Stimulated activated CD4-positive, alpha-beta T cell treated with anti-CD3 and anti-CD28 coated beads, Interleukin-4, amount 100 ng/mL, for 24 hours (primary cell): ENCODE results near the gene RPL7A.

Experiments
- DNase-seq: peaks from one replicate; pipeline ENCODE4 v3.0.0-alpha.2; 2020

RPL7A gene

DNA sequence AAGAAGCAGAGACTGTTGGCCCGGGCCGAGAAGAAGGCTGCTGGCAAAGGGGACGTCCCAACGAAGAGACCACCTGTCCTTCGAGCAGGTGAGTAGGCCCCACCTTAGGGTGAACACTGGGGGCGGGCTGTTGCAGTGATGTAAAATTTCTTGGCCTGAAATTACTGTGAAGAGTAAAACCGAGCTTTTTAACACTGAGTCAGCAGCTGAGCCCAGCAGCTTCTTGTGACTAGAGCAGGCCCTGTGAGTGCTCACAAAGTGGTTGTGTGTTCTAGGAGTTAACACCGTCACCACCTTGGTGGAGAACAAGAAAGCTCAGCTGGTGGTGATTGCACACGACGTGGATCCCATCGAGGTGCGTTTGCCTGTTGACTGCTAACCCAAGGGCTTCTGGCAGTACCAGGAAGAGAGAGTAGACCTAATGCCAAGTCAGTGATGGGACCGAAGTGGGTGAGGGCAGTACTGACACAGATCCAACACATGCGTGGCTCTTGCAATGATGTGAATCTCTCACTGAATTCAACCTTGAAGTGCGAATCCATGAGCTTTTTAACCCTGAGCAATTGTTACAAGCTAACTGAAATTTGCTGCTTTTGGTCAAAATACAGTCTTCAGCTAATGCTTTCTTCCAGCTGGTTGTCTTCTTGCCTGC lies 2.1 kb downstream of the RPL7A start:
- DNase-seq, result no peak

DNA sequence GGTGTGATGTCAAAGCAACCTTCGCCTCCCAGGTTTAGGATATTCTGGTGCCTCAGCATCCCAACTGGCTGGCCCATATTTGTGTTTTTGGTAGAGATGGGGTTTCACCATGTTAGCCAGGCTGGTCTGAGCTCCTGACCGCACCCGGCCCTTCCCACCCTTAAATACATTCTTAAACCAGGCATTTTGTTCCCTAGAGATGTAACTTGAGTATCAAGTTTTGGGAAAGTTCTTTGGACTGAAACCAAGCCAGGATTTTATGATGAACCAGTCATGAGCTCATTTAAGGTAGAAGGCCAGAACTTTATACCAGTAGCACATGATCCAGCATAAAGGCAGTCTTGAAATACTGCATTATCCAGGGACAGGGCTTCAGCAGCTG lies 3.5 kb downstream of the RPL7A start:
- DNase-seq, result no peak

DNA sequence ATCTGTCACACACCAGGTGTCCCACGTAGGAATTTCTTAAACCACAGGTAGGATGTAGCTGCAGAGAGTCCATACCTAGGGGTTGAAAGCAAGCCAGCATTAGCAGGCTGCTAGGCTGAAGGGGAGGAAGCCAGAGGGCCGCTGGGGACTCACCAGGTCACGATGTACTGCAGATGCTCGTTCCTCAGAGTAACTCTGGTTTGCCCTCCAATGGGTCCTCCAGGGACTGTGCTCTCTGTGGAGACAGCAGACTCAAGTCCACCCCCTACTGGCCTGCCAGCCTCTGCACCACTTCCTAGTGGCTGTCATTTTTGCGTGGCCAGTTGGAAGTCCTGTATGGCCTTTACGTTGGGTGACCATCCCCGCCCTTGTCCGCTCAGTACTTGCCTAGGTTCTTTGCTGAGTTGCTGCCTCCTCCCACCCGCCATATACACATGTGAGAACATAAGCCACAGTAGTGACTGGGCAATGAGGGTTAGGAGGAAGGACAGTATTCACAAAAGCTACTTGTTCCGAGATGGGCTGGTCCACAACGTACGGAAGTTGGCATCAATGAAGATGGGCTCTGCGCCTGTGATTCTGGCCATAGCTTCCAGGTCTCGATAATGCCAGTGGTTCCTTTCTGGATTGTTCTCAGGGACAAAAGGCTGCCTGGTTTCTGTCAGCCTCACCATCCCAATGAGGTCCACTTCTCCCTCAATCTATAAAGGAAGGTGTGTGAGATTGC lies 4.1 kb downstream of the RPL7A start:
- DNase-seq, result peak; percentile 61

DNA sequence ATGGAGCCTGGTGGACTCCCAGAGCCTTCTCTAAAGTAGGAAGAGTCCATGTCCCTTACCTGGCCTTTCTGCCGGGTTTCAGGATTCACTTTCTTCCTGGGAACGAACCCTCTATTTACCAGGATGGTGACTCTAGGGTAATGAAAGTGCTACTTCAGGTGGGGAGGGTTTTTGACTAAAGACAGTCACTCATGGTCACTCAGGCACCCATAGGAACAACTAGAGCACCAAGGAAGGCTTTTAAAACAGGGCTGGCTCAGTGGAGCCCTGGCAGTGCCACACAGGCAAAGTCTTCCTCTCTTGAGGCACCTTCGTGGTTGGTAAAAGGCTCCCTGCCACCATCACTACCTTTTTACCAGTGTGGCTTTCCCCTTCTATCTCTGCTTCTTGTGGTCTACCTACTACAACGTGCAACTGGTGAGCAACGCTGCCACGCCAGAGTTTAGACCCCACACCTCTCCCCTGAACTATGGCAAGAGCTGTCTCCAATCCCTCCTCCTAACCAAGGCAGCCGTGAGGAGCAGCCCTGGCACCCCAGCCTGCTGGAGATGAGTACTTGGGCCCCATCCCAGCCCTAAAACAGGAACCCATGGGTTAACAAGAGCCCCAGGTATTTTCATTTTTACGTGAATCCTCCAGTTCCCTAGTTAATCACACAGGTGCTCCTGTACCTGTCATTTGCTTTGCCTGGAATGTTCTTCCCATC lies 4.8 kb downstream of the RPL7A start:
- no peak for DNase-seq

DNA sequence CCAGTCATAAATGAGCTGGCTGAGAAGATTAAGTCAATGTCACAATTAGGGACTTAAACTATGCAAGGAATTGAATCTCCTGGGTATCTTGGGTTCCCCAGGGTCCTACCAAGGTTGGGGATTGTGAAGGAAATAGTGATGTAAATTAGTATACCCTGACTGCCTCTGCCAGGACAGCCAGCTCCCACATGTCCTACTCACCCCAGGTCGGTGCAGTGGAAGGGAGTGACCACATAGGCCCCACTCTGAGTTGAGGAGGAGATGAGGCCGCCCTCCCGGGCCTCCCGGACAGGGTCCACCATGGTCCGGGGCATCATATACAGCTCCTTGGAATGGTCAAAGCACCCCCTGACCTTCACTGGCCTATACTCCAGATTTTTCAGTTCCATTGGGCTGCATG lies 5.5 kb downstream of the RPL7A start:
- DNase-seq, result no peak

DNA sequence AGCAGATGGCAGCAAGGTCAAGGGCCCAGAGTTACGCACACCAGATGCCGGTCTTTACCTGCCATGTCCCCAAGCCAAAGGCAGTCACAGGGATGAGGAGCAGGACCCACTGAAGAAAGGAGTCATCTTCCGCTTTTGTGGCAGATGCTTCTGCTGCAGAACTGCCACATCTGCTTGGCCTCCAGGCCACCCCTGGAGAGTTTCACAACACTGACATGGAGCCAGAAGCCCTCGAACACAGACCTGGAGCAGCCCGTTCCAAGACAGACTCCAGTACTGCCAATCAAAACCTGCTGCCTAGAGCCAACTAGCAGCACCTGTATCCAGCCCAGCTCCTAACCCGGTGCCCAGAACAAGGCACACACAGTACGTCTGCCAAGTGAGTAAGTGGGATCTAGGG lies 6.7 kb downstream of the RPL7A start:
- no peak for DNase-seq

DNA sequence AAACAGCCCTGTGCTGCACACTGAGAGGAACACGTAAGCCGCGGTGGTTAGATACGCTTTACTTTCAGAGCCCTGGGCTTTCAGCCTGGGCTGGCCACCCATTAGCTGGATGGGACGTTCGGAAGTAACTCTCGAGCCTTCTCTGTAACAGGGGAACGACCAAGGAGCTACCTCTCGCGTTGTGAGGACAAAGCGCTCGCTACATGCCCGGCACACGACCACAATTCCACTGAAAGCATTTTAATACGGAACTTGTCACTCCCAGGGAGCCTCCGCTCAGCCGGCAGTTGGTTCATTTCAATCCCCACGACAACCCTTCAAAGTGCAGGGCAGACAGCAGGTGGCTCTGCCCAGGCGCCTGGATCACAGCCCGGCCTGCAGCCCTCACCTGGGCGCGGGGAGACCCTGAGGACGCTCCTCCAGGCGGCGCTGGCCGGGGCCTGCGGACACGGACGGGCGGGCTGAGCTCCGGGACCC lies 7.9 kb downstream of the RPL7A start:
- peak; percentile 11 for DNase-seq

DNA sequence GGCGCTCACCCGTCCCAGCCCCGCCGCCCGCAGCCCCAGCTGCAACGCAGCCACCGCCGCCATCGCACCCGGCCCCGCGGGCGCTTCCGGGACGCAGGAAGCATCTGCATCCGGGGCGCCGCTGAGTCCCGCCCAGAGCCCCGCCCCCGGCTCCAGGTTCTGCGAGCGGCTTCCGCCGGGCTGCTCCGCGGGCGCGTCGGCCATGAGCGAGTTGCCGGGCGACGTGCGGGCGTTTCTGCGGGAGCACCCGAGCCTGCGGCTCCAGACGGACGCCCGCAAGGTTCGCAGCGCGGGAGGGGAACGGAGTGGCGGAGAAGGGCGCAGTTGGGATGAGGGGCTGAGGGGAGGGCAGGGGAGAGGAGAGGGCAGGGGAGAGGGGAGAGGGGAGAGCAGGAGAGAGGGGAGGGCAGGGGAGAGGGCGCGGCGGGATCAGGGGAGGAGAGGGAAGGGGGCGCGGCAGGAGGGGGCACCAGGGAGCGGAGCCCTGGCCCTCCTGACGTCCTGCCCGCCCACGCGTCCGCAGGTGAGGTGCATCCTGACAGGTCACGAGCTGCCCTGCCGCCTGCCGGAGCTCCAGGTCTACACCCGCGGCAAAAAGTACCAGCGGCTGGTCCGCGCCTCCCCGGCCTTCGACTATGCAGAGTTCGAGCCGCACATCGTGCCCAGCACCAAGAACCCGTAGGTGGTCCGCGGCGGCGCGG lies 8.5 kb downstream of the RPL7A start, which contains the start of the genes SURF1 and SURF2:
SURF1 (minus strand) TSS at position 97 of the 701 bp plus-strand sequence; CDS start at position 63, 34 bp downstream.
SURF2 (plus strand) TSS at position 160 of the 701 bp plus-strand sequence; CDS start at position 203, 43 bp downstream.
- peak; percentile 91 for DNase-seq

DNA sequence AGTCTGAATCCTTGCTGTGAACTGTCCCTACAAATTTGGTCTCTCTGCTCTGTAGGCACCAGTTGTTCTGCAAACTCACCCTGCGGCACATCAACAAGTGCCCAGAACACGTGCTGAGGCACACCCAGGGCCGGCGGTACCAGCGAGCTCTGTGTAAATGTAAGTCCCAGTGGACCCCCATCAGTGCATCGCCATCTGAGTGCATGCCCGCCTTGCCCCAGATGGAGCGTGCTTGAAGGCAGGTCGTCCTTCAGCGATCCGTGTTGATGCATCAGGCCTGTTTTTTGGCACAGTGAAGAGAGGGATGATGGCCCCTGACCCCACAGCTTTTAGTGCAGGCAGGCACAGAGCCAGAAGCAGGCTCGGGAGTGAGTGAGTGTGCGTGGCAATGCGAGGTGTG lies 9.6 kb downstream of the RPL7A start:
- DNase-seq, result no peak

DNA sequence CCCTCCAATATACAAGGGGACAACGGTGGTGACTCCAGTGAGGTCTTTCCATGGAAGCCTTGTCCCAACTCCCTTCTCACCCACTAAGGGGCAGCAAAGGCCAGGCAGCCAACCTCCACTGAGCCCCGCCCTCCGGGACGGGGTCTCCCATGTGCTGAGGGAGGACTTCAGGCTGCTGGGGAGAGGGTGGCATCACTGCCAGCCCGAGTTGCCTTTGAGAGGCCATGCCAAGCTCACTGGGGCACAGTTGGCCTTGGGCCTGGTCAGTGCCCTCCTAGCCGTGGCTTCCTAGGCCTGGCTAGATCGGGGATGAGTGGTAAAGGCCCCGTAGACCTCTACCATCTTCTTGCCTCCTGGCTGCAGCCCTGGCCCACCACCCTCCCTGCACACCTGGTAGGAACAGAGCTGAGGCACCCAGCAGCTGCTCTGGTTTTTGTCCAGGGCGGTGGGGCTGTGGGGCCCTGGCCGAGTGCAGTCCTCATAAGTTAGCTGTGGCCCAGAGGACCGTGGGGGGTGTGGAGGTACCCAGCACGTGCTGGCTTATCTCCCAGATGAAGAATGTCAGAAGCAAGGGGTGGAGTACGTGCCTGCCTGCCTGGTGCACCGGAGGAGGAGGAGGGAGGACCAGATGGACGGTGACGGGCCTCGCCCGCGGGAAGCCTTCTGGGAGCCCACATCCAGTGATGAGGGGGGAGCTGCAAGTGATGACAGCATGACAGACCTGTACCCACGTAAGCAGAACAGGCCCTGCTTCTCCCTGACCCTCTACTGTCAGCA lies 11.6 kb downstream of the RPL7A start:
- DNase-seq, result peak; percentile 38

DNA sequence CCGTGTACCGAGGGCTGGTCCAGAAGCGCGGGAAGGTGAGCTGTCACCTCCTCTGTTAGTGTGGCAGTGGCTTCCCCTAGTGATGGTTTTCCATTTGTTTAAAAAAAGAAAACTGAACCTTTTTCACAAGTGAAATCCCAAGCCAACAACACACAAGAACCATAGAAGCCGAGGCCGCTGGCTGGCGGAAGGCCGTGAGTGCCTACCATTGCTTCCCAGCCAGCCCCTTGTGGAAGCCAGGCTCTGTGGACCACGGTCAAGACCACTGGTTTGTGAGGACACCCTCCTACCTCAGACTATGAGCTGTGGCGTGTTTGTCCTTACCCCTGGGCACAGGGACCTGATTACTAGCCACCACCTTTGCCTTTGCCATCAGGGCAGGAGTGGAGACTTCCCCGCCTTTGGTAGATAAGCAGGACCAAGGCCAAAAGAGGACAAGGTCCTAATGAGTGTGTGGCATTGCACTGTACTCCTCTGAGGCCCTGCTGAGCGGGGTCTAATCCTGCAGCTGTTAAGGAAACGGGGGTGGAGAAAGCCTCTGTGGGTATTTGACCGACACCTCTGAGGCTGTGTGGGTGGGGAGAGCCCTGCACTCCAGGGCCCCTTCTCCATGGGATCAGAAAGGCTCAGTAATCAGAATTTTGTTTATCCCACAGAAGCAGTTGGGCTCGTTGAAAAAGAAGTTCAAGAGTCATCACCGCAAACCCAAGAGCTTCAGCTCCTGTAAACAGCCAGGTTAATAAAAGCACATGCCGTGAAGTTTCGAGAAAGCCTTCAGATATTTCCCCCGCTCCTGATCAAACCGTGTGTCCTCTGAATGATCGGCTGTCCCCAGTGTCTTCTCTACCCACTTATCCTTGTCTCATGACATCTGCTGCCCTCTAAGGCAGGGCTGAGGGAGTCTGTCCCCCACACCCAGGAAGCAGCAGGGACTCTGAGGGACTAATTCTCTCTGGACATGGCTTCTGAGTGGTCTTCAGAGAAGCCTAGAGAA lies 12.7 kb downstream of the RPL7A start:
- DNase-seq, result no peak

DNA sequence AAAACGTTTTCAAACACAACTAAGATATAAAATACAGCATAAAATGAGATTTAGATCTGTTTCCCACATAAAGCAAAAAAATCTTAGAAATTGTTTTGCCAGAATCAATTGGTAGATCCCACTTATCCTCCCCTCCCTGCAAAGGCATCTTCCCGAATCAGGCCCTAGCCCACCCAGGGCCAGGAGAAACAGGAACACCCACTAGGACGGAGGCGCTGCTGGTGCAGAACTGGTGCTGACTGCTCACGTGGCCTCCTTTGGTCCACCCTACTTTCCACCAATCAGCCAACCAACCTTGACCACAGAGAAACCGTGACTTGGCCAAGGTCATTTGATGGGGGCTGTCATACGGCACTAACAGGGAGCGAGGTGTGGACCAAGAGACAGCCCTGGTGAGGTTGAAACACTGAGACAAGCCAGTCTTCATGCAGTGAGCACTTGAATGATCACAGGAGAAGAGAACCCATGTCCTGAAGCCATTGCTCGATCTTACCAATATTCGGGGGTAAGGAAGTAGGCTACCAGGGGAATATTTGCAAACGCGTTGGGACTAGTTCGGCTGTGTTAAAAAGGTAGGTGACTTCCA lies 13.6 kb downstream of the RPL7A start:
- DNase-seq, result no peak

DNA sequence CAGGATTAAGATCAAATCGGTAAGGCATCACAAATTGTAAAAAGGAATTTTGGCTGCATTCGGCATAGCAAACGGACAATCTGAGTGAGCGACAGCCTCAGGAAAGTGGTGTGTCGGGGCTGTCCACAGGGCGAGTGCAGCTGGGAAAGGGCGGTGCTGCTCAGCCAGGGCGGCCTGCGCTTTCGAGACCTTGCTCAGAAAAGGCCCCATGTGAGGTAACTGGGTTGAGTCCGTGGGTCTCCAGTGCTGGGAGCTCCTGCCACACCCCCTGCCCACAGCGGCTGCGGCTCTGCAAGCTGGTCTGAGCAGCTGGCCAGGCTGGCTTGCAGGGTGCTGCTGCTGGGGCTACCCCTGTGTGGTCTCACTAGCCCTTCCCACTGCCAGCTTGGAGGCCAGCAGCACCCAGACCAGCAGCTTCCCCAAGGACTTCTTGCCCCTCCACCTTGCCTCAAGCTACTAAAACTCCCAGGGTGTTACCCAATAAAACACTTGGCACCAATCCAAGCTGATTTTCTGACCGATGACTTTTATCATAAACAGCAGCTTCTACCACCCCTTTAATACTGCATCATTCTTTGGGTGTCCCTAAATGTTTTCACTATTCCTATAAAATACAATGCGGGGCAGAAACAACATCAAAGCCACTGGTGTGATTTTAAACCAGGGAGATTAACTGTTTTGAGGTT lies 14.5 kb downstream of the RPL7A start:
- DNase-seq, result no peak

DNA sequence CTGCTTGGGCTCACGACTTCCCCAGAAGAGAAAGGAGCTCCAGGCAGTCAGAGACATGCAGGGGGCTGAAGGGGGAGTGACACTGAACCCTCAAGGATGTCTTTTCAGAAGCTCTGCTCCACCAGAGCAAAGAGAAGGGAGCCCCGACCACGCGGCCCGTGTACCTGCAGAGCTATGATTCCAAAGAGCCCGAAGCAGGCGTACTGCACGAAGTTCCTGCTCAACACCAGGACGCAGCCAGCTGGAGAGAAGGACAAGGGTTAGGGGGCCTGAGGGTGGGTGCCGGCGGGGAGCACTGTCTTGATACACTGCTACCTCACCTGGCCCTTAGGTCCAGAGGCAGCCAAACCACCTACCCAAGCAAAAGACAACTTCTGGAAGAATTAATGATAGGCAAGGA lies 18.4 kb downstream of the RPL7A start:
- DNase-seq, result no peak

DNA sequence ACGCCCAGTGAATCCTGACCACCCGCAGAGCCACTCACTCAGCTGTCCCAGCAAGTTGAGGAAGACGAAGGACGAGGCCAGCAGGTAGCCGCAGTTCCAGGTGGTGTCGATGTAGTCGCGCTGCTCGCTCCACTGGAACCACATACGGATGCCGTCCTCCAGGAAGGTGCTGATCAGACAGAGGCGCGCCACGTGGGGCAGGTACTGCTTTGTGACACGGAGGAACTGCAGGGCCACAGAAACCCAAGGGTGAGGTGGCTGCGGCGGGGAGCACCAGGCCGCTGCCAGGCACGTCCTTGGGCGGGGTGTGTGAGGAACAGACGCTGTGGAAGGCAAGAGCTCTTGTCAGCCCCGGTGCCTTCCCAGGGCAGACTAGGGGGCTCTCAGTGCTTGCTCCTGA lies 19.2 kb downstream of the RPL7A start:
- no peak for DNase-seq

DNA sequence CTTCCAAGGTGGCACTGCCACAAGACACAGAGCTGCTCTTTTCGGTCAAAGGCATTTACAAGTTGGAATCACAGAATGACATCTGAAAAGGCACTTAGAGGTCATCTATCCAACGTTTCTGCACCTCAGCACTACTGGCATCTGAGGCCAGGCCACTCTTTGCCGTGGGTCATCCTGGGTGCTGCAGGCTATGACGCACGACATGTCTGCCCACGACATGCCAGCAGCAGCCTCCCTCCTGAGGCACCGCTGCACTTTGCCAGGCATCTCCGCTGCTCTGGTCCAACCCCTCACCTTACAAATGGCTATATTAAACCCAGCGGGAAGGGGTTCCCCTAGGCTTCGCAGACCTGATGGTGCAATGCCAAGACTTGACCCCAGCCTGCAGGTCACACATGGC lies 19.8 kb downstream of the RPL7A start:
- DNase-seq, result no peak

DNA sequence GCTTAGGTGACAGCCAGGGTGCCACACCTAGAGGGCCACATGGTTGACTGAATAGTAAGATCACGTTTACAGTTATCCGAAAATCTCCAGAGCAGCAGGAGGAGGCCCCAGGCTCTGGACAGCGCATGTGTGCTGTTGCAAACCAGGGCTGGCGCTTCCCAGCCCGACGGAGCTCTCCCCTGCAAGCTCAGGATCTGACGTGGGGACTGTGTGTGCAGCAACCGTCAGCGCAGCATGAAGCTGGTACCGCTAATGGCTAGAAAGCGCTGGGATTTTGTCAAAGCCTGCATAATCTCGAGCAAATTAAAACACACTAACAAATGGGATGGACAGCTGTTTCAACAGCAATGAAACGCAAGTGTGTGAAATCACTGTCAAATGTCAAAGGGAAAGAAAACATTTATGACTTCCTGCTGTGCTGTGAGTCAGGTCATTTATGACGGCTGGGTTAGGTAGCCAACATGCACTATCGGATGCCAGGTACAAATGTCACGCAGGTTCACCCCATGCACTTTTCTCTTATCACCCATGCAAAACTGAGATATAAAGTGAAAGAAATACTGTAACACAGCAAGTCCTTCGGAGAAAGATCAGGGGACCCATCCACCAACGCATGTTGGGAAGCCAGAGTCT lies 20.3 kb downstream of the RPL7A start:
- no peak for DNase-seq

DNA sequence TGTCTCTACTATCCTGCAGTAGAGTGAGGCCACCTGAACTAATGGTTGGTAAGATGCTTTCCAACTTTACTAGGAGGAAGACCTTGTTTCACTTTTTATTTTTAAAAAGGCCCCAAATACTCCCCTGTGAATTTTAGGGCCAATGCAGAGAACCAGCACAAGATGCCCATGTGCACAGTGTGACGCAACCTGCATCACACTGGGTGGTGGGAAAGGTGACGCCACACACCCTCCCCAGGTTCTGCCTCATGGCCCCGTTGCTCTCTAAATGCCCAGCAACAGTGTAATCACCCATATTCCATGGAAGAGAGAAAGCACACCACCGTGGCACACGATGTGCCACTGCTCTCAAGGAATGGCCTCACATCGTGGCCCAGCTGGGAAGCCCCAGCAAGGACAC lies 21.4 kb downstream of the RPL7A start:
- DNase-seq, result no peak

DNA sequence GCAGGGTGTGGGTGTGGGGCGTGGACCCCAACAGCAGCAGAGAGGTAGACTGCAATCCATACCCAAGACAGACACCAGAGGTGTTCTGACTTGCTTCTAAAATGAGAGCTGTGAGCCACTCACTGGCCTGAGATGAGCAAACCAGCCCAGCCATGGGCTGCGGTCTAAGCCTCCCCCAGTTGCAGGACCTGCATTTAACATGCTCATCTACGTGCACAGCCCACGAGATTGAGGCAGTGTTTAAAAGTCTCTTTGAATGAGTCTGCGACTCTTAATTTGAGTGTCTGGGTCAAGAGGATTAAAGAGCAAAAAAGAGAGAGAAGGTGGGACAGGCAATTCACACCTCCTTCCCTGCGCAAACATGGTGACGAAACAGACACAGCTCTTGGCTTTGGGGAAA lies 21.9 kb downstream of the RPL7A start:
- peak; percentile 51 for DNase-seq

DNA sequence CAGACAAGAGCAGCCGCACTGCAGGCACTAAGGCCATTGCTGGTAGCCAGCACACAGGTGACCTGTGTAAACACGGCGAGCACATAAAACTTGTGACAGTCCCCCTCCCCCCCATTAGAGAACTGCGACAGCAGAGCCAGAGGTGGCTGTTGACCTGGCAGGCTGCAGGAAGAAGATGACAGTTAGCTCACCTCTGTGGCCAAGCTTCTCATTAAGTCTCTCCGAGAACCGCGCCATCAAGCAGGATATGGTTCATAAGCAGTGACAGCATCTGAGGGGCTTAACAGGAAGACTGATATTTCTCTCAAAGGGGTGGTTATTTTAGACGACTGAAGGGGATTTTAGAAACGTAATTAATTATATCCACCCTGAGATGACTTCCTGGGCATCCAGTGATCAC lies 22.7 kb downstream of the RPL7A start:
- DNase-seq, result peak; percentile 36
